Activated naive CD4-positive, alpha-beta T cell treated with Interleukin-2 at 50 U/mL for 16 hours (primary cell): ENCODE results near the gene SLC38A11.

Experiments used
- DNase-seq: peaks from one replicate; pipeline ENCODE4 v3.0.0-alpha.2; 2020

SLC38A11 gene

GRCh38 chr2:164913640-164914350, 41.5 kb downstream of the SLC38A11 start:
- no peak for DNase-seq

GRCh38 chr2:164913011-164913410, 42.3 kb downstream of the SLC38A11 start:
- DNase-seq = no peak

- DNase-seq = no peak
Measured at GRCh38 chr2:164911832-164912231, 43.5 kb downstream of the SLC38A11 start.

DNA sequence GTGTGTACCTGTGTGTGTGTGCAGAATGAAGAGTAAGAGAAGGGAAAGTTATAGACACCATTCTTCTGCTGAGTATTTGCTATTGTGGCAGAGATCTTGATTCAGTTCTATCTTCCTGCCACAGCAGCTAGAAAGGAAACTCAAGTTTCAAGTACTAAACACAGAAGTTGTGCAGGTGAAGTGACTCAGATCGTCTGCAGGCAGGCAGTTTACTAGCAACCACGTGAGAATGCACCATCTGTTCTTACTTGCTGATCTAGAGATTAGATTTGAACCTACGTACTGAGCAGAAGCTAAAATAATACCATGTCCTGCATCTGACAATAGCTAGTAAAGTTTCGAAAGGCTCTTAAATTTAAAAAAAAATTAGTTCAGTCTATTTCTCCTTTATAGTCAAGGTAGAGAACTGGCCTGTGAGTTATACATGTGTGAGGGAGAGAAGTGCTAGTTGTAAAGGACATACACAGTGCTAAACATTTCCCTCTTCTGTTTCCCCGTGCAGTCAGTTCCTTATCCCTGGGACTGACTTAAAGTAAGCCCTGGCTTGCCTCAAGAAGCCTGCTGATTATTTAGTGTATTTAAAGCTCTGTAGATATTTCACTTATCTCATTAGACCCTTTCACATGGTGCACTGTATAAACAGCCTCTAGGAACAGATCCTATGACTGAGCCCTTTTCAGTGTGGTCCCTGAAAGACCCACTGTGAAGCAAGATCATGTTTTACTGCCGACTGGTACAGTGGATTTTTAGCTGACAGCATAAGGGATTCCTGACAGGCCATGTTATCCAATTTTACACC, 45.0 kb downstream of the SLC38A11 start:
- DNase-seq = no peak

DNA sequence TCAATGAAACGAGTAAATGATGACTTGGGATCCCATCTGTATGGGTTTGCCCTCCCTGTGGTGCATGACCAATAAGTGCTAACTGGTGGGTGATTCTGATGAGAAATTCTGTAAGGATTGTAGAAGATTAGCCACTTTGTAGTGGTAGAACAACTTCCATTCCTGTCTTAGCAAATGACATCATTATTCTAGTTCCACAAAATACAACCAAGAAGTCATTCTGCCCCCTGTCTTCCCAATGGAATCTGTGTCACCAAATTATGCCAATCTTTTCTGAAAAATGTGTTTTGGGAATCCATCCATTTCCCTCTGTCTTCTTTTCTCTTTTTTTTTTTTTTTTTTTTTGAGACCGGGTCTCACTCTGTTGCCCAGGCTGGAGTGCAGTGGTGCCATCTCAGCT, 48.4 kb downstream of the SLC38A11 start:
- DNase-seq = no peak

- no peak for DNase-seq
Measured at GRCh38 chr2:164905307-164905706, 50.0 kb downstream of the SLC38A11 start.

DNA sequence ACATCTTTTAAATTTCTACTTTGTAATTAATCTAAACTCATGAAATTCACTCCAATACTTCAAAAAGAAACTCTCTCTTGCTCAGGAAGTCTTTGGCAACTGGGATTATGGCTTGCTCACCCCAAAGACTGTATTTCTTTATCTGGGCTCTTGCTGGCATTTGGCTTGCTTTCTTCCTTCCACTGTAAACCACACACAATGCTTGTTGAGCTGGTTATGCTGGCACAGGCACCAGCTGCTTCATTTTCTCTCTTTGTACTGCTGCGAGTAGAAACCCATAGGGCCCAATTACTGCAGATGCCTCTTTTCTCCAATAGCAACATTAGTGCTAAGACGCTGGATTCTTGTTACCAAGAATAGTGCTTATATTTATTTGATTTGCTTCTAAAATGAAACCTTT, 51.4 kb downstream of the SLC38A11 start:
- no peak for DNase-seq

DNA sequence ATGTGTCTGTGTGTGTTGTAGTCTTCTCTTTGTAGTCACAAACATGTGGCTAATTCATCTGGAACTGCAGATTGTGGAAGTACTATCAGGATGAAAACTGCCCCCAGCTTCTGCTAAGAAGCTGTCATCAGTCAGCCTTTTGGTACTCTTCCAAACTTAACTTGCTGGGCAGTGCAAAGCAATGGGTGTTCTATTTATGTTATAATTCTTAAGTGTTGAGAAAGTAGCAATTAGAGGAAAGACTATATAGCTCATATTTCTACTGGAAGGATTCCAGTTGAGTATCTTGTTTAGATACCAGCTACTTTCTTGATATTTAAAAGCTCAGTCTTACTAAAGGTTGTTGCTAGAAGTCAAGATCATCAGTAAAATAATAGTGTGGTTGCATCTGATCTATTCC, 52.1 kb downstream of the SLC38A11 start:
- DNase-seq = no peak

GRCh38 chr2:164899121-164899520, 56.2 kb downstream of the SLC38A11 start:
- DNase-seq = no peak

DNA sequence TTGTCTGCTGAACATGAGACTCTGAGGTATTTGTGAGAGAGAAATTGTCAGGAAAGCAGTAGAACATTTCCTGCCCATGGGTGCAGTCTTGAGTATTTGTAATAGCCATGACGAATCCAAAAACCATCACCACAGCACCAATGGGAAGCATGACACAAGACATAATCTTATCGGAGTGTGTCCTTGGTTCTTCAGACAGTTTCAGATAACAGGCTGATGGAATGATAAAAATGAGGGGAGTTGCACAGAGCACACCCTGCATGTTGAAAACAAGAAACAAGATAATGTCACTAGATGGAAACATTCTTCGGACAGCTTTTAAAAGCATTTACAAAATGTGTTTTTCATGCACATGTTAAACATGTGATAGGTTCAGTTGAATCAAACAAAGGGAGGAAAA, 56.9 kb downstream of the SLC38A11 start:
- DNase-seq = no peak

GRCh38 chr2:164897469-164898260, 57.7 kb downstream of the SLC38A11 start:
- DNase-seq = no peak

GRCh38 chr2:164896634-164897355, 58.5 kb downstream of the SLC38A11 start:
- DNase-seq = no peak

DNA sequence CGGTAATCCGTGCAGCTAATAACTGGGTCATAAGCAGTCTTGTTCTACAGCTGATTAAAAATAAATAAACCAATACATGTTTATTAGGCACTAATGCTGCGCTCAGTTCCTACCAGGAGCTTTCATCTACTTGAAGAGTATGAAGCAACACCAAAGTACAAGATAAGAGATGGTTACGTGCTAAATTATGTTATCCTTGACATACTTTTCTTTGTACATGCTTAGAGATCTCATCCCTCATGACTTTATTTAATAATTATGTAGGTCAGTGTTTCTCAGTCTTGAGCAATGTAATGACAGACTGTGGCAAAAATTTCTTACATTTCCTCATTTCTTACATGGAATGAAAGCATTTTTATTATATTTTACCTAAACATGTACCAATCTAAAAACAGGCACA, 59.1 kb downstream of the SLC38A11 start:
- no peak for DNase-seq

GRCh38 chr2:164891460-164891859, 63.9 kb downstream of the SLC38A11 start:
- no peak for DNase-seq

- no peak for DNase-seq
Measured at GRCh38 chr2:164890544-164890943, 64.8 kb downstream of the SLC38A11 start.

- DNase-seq = no peak
Measured at GRCh38 chr2:164888592-164888991, 66.7 kb downstream of the SLC38A11 start.

DNA sequence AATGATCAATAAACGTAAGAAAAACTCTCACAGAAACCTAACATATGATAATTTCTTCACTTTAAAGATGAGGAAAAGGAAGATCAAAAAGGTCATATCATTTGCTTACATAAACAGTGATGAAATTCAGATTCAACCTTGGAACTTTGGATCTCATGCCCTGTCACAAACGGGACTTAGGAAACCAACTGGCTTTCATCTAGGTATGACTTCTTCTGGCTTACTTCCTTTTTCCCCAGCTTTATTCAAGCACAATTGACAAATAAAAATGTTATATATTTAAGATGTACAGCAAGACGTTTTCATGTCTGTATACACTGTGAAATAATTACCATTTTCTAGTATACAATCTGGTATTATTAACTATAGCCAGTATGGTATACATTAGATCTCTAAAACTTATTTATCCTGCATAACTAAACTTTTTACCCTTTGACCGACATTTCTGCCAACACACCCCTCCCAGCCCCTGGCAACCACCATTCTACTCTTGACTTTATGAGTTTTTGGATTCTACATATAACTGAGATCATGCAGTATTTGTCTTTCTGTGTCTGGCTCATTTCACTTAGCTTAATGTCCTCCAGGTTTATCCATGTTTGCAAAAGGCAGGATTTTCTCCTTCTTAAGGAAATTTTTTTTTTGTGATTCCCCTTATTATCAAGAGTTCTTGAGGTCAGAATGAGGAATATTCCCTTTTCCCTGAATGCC, 67.7 kb downstream of the SLC38A11 start:
- DNase-seq = no peak

- no peak for DNase-seq
Measured at GRCh38 chr2:164882276-164882675, 73.0 kb downstream of the SLC38A11 start.

- DNase-seq = no peak
Measured at GRCh38 chr2:164881524-164881923, 73.8 kb downstream of the SLC38A11 start.

GRCh38 chr2:164879901-164880535, 75.3 kb downstream of the SLC38A11 start:
- DNase-seq = no peak

DNA sequence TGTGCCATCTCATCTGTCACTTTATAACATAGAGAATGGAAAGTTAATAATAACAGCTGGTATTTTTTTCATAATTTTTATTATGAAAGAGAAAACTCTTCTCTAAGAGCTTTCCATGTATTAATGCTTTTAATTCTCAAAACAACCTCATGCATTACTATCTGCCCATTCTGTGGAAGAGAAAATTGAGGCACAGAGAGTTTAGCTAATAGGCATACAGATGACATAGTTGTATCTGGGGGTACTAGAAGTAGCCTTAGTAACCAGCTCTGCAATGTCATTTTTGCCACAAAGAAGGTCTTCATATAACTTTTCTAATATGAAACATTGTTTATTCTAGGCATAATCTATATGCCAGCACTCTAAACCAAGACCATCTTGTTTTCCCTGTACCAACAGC, 77.4 kb downstream of the SLC38A11 start:
- no peak for DNase-seq

- no peak for DNase-seq
Measured at GRCh38 chr2:164877169-164877568, 78.2 kb downstream of the SLC38A11 start.
